ENCODE results near the gene BCAP31. TPM values are rescaled to one million over a fixed set of nuclear protein-coding genes. Genes with fewer than 3 reads are reported as not detected.
"Not testable (repeated sequence)": the region's sequence is repeated elsewhere in the genome, so short reads cannot be mapped to it uniquely, and the experiment has no call there.

Gene BCAP31
- total RNA-seq, 4 donors from 2014 or later, result 170 to 228 (median 185) TPM

- Histone ChIP-seq H3K27ac (no peak overlapping the region), H3K4me3 (replicated peaks in 1 of 3) (no peak overlapping the region), H3K27me3 (no peaks in the 10 kb centered on the region), H3K9me3 (no peaks in the 10 kb centered on the region), H3K36me3 (peaks cover 0 to 12% of the 10 kb centered on the region in 2 donors), H3K4me1 (peaks cover 3 to 20% of the 10 kb centered on the region in 2 donors)
- DNase-seq, result no peak
- TF ChIP-seq POLR2A (IDR thresholded peaks at IDR 0.05) (no peak), CTCF (IDR thresholded peaks at IDR 0.05) (no peak)
- WGBS, 2 donors, result 92 to 94% methylated on average over 9 to 23 of the region's 23 CpGs
- intact Hi-C loops (cut with DNase I), result no loop called here
Observed at GRCh38 chrX:153702336-153703035, 21.7 kb downstream of the BCAP31 start.

- peaks cover 3 to 20% of the 10 kb centered on the region in 2 donors for H3K4me1 ChIP-seq
- H3K27me3 ChIP-seq, result no peaks in the 10 kb centered on the region
- no peak overlapping the region for H3K27ac ChIP-seq
- WGBS, 2 donors, result 96 to 100% methylated on average over 2 to 9 of the region's 12 CpGs
- no peak overlapping the region for H3K4me3 ChIP-seq (replicated peaks in 1 of 3)
- DNase-seq, result no peak
- TF ChIP-seq CTCF (IDR thresholded peaks at IDR 0.05) (no peak), POLR2A (IDR thresholded peaks at IDR 0.05) (no peak)
- H3K9me3 ChIP-seq, result no peaks in the 10 kb centered on the region
- intact Hi-C loops (cut with DNase I), result no loop called here
- H3K36me3 ChIP-seq, result peaks cover 0 to 12% of the 10 kb centered on the region in 2 donors
Observed at GRCh38 chrX:153701706-153702105, 22.5 kb downstream of the BCAP31 start.

- no peaks in the 10 kb centered on the region for H3K27me3 ChIP-seq
- intact Hi-C loops (cut with DNase I), result no loop called here
- DNase-seq, result no peak
- peaks cover 3 to 20% of the 10 kb centered on the region in 2 donors for H3K4me1 ChIP-seq
- H3K36me3 ChIP-seq, result peaks cover 0 to 12% of the 10 kb centered on the region in 2 donors
- WGBS, 2 donors, result 93 to 100% methylated on average over 1 to 3 of the region's 6 CpGs
- TF ChIP-seq CTCF (IDR thresholded peaks at IDR 0.05) (no peak), POLR2A (IDR thresholded peaks at IDR 0.05) (no peak)
- H3K4me3 ChIP-seq (replicated peaks in 1 of 3), result no peak overlapping the region
- no peak overlapping the region for H3K27ac ChIP-seq
- no peaks in the 10 kb centered on the region for H3K9me3 ChIP-seq
Observed at GRCh38 chrX:153700967-153701366, 23.2 kb downstream of the BCAP31 start.

- no peak for DNase-seq
- Histone ChIP-seq H3K36me3 (peaks cover 0 to 12% of the 10 kb centered on the region in 2 donors), H3K4me1 (peaks cover 3 to 16% of the 10 kb centered on the region in 2 donors), H3K4me3 (replicated peaks in 1 of 3) (no peak overlapping the region), H3K27ac (no peak overlapping the region), H3K27me3 (no peaks in the 10 kb centered on the region), H3K9me3 (no peaks in the 10 kb centered on the region)
- intact Hi-C loops (cut with DNase I), result no loop called here
- TF ChIP-seq POLR2A (IDR thresholded peaks at IDR 0.05), result no peak
- no peak for TF ChIP-seq CTCF (IDR thresholded peaks at IDR 0.05)
- 81 to 92% methylated on average over 9 to 12 of the region's 15 CpGs for WGBS, 2 donors
Observed at GRCh38 chrX:153700376-153700945, 23.7 kb downstream of the BCAP31 start.

GRCh38 chrX:153699784-153700371 is 24.3 kb downstream of the BCAP31 start:
- DNase-seq; H3K9me3 ChIP-seq; H3K27ac ChIP-seq; H3K27me3 ChIP-seq; H3K4me3 ChIP-seq (replicated peaks in 1 of 3); intact Hi-C loops (cut with DNase I): not testable (repeated sequence)
- WGBS, 2 donors, result no CpG with 5 or more reads among the region's 18 CpGs
- Histone ChIP-seq H3K36me3 (peaks cover 0 to 12% of the 10 kb centered on the region in 2 donors), H3K4me1 (peaks cover 3 to 13% of the 10 kb centered on the region in 2 donors)

- intact Hi-C loops (cut with DNase I); DNase-seq; H3K4me3 ChIP-seq (replicated peaks in 1 of 3); H3K9me3 ChIP-seq; H3K4me1 ChIP-seq; H3K27me3 ChIP-seq; H3K27ac ChIP-seq: not testable (repeated sequence)
- WGBS, 2 donors, result 92 to 93% methylated on average over 3 to 12 of the region's 16 CpGs
- peaks cover 0 to 12% of the 10 kb centered on the region in 2 donors for H3K36me3 ChIP-seq
Observed at GRCh38 chrX:153699210-153699783, 24.9 kb downstream of the BCAP31 start.

Data from thyroid gland (tissue), 4 donors.